ENCODE data around the gene SFXN3.

DNA sequence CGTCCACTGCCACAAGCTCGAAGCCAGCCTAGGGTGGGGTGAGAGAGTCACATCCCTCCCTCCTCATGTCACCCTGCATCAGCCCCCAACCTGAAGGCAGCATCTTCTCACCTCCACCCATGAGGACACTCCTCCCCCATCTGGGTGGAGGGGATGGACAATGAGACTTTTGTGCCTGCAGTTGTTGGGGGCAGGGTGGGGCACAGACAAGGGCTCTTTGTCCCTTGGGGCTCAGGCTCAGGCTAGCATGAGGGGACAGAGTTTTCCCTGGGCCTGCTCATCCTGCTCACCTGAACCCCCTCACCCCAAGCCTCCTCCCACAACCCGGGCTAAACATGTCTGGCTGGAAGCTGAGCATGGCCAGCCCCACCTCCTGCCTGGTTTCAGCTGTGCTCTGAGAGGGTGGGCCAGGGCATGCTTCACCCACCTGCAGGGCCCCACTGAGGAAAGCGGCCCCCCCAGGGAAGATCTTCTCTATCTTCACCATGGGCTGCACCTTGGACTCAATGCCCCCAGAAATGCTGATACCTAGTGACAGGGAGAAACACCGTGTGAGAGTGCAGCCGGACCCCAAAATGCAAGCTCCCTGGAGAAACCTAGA lies 22.1 kb upstream of the SFXN3 start:
- TF ChIP-seq, protein P1, sequence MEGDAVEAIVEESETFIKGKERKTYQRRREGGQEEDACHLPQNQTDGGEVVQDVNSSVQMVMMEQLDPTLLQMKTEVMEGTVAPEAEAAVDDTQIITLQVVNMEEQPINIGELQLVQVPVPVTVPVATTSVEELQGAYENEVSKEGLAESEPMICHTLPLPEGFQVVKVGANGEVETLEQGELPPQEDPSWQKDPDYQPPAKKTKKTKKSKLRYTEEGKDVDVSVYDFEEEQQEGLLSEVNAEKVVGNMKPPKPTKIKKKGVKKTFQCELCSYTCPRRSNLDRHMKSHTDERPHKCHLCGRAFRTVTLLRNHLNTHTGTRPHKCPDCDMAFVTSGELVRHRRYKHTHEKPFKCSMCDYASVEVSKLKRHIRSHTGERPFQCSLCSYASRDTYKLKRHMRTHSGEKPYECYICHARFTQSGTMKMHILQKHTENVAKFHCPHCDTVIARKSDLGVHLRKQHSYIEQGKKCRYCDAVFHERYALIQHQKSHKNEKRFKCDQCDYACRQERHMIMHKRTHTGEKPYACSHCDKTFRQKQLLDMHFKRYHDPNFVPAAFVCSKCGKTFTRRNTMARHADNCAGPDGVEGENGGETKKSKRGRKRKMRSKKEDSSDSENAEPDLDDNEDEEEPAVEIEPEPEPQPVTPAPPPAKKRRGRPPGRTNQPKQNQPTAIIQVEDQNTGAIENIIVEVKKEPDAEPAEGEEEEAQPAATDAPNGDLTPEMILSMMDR (conservative IDR thresholded peaks at IDR 0.05; ENCODE audit: low read depth, low read length) = no peak
- no peak for TF ChIP-seq EZH2 (IDR thresholded peaks at IDR 0.05; ENCODE audit: borderline replicate concordance, low read depth, low read length, poor library complexity, severe bottlenecking)

Data from A673 (cell line).